ENCODE data around the gene NDC1. TPM values are rescaled to one million over a fixed set of nuclear protein-coding genes. Genes with fewer than 3 reads are reported as not detected.

The NDC1 gene
- total RNA-seq, 1 donor: 12.7 TPM

- Histone ChIP-seq H3K36me3 (ENCODE audit: insufficient read depth, low read length) (no peaks in the 10 kb centered on the region), H3K27me3 (ENCODE audit: insufficient read depth, low read length) (no peaks in the 10 kb centered on the region), H3K27ac (ENCODE audit: low read depth, low read length) (peak overlapping the region; percentile 67), H2AFZ (ENCODE audit: low read length) (peak overlapping the region; percentile 79), H3K4me1 (ENCODE audit: insufficient read depth, low read length) (peaks cover 24% of the 10 kb centered on the region), H3K9me3 (ENCODE audit: low read depth, low read length) (no peaks in the 10 kb centered on the region), H3K4me2 (ENCODE audit: insufficient read depth, low read length) (peak overlapping the region; percentile 83), H3K4me3 (ENCODE audit: insufficient read depth, low read length) (peak overlapping the region; percentile 68), H4K20me1 (ENCODE audit: insufficient read depth, low read length) (no peaks in the 10 kb centered on the region), H3K79me2 (ENCODE audit: insufficient read depth, low read length) (no peaks in the 10 kb centered on the region)
- DNase-seq (ENCODE audit: insufficient read length, low spot score, missing footprints): no peak
- TF ChIP-seq CTCF (IDR thresholded peaks at IDR 0.05; ENCODE audit: extremely low read depth, low read depth, low read length): no peak
Observed at GRCh38 chr1:53766831-53767405, 71.2 kb downstream of the NDC1 start.

- no peak for DNase-seq (ENCODE audit: insufficient read length, low spot score, missing footprints)
- peaks cover 20% of the 10 kb centered on the region for H3K4me1 ChIP-seq (ENCODE audit: insufficient read depth, low read length)
Observed at GRCh38 chr1:53766194-53766742, 71.8 kb downstream of the NDC1 start.

GRCh38 chr1:53765657-53766056 is 72.4 kb downstream of the NDC1 start:
- Histone ChIP-seq H3K9me3 (ENCODE audit: low read depth, low read length) (no peaks in the 10 kb centered on the region), H3K27ac (ENCODE audit: low read depth, low read length) (peak overlapping the region; percentile 67), H3K36me3 (ENCODE audit: insufficient read depth, low read length) (no peaks in the 10 kb centered on the region), H3K4me3 (ENCODE audit: insufficient read depth, low read length) (no peak overlapping the region), H4K20me1 (ENCODE audit: insufficient read depth, low read length) (no peaks in the 10 kb centered on the region), H3K4me2 (ENCODE audit: insufficient read depth, low read length) (no peak overlapping the region), H2AFZ (ENCODE audit: low read length) (peak overlapping the region; percentile 52), H3K79me2 (ENCODE audit: insufficient read depth, low read length) (no peaks in the 10 kb centered on the region), H3K27me3 (ENCODE audit: insufficient read depth, low read length) (no peaks in the 10 kb centered on the region), H3K4me1 (ENCODE audit: insufficient read depth, low read length) (peaks cover 20% of the 10 kb centered on the region)
- TF ChIP-seq CTCF (IDR thresholded peaks at IDR 0.05; ENCODE audit: extremely low read depth, low read depth, low read length): no peak
- no peak for DNase-seq (ENCODE audit: insufficient read length, low spot score, missing footprints)

More at GRCh38 chr1:53766194-53766742, 71.8 kb downstream of the NDC1 start:
- H3K4me3 ChIP-seq (ENCODE audit: insufficient read depth, low read length): peak overlapping the region; percentile 68
- H3K4me2 ChIP-seq (ENCODE audit: insufficient read depth, low read length): peak overlapping the region; percentile 83
- no peaks in the 10 kb centered on the region for H3K79me2 ChIP-seq (ENCODE audit: insufficient read depth, low read length)
- H3K36me3 ChIP-seq (ENCODE audit: insufficient read depth, low read length): no peaks in the 10 kb centered on the region
- TF ChIP-seq CTCF (IDR thresholded peaks at IDR 0.05; ENCODE audit: extremely low read depth, low read depth, low read length): no peak
- H3K9me3 ChIP-seq (ENCODE audit: low read depth, low read length): no peaks in the 10 kb centered on the region
- H3K27me3 ChIP-seq (ENCODE audit: insufficient read depth, low read length): no peaks in the 10 kb centered on the region
- no peaks in the 10 kb centered on the region for H4K20me1 ChIP-seq (ENCODE audit: insufficient read depth, low read length)
- peak overlapping the region; percentile 79 for H2AFZ ChIP-seq (ENCODE audit: low read length)
- peak overlapping the region; percentile 67 for H3K27ac ChIP-seq (ENCODE audit: low read depth, low read length)

GRCh38 chr1:53763911-53764310 is 74.2 kb downstream of the NDC1 start:
- H3K4me2 ChIP-seq (ENCODE audit: insufficient read depth, low read length): no peak overlapping the region
- H3K36me3 ChIP-seq (ENCODE audit: insufficient read depth, low read length): no peaks in the 10 kb centered on the region
- H3K4me3 ChIP-seq (ENCODE audit: insufficient read depth, low read length): no peak overlapping the region
- TF ChIP-seq CTCF (IDR thresholded peaks at IDR 0.05; ENCODE audit: extremely low read depth, low read depth, low read length): no peak
- no peak overlapping the region for H3K27ac ChIP-seq (ENCODE audit: low read depth, low read length)
- no peaks in the 10 kb centered on the region for H4K20me1 ChIP-seq (ENCODE audit: insufficient read depth, low read length)
- no peaks in the 10 kb centered on the region for H3K79me2 ChIP-seq (ENCODE audit: insufficient read depth, low read length)
- peaks cover 20% of the 10 kb centered on the region for H3K4me1 ChIP-seq (ENCODE audit: insufficient read depth, low read length)
- H3K9me3 ChIP-seq (ENCODE audit: low read depth, low read length): no peaks in the 10 kb centered on the region
- no peaks in the 10 kb centered on the region for H3K27me3 ChIP-seq (ENCODE audit: insufficient read depth, low read length)
- DNase-seq (ENCODE audit: insufficient read length, low spot score, missing footprints): no peak
- no peak overlapping the region for H2AFZ ChIP-seq (ENCODE audit: low read length)

Measured in osteoblast (primary cell).